ENCODE measurements around the gene ZNF521. TPM values are rescaled to one million over a fixed set of nuclear protein-coding genes. Genes with fewer than 3 reads are reported as not detected.

The ZNF521 gene
- total and polyA plus RNA-seq, 10 of the 15 experiments (the other 5 are each of a cell fraction or from before 2014, with no cell fraction given): 0.02 to 0.05 (median 0.04) TPM; not detected in 6

GRCh38 chr18:25295624-25296138, 56.3 kb downstream of the ZNF521 start (continued):
- TF ChIP-seq, protein P1, sequence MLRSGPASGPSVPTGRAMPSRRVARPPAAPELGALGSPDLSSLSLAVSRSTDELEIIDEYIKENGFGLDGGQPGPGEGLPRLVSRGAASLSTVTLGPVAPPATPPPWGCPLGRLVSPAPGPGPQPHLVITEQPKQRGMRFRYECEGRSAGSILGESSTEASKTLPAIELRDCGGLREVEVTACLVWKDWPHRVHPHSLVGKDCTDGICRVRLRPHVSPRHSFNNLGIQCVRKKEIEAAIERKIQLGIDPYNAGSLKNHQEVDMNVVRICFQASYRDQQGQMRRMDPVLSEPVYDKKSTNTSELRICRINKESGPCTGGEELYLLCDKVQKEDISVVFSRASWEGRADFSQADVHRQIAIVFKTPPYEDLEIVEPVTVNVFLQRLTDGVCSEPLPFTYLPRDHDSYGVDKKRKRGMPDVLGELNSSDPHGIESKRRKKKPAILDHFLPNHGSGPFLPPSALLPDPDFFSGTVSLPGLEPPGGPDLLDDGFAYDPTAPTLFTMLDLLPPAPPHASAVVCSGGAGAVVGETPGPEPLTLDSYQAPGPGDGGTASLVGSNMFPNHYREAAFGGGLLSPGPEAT (IDR thresholded peaks at IDR 0.05; ENCODE audit: low read depth): no peak
- TF ChIP-seq, protein P2, sequence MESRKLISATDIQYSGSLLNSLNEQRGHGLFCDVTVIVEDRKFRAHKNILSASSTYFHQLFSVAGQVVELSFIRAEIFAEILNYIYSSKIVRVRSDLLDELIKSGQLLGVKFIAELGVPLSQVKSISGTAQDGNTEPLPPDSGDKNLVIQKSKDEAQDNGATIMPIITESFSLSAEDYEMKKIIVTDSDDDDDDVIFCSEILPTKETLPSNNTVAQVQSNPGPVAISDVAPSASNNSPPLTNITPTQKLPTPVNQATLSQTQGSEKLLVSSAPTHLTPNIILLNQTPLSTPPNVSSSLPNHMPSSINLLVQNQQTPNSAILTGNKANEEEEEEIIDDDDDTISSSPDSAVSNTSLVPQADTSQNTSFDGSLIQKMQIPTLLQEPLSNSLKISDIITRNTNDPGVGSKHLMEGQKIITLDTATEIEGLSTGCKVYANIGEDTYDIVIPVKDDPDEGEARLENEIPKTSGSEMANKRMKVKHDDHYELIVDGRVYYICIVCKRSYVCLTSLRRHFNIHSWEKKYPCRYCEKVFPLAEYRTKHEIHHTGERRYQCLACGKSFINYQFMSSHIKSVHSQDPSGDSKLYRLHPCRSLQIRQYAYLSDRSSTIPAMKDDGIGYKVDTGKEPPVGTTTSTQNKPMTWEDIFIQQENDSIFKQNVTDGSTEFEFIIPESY (IDR thresholded peaks at IDR 0.05): no peak
- TF ChIP-seq RELA (IDR thresholded peaks at IDR 0.05; ENCODE audit: borderline replicate concordance, partially characterized antibody): no peak

- ChIA-PET RAD21 (ENCODE audit: unreplicated experiment) (no interaction called here), CTCF (no interaction called here), POLR2A (interaction anchor here (0.7 kb wide), 1 partner anchor 29 kb away, joined by 7 read pairs; no protein-coding TSS in a partner anchor), SMC1A (ENCODE audit: uncharacterized antibody, unreplicated experiment) (no interaction called here)
- Histone ChIP-seq H3K4me2 (ENCODE audit: control insufficient read depth, insufficient read depth) (no peak overlapping the region), H3K79me2 (ENCODE audit: control insufficient read depth, insufficient read depth, low read length) (no peaks in the 10 kb centered on the region), H3K4me3 (no peak overlapping the region), H3K4me1 (ENCODE audit: control insufficient read depth, insufficient read depth, low read length) (no peaks in the 10 kb centered on the region), H3K27ac (ENCODE audit: control insufficient read depth, insufficient read depth) (no peak overlapping the region), H3K27me3 (replicated peaks in 1 of 2; ENCODE audit: control insufficient read depth in 2 of 2, insufficient read depth in 2 of 2, low read length in 1 of 2) (no peaks in the 10 kb centered on the region; a peak in 1 of 4 replicates), H3K36me3 (ENCODE audit: control insufficient read depth in 2 of 2, insufficient read depth in 2 of 2, low read length in 1 of 2) (no peaks in the 10 kb centered on the region), H3K9ac (ENCODE audit: control insufficient read depth, insufficient read depth, low read length) (no peak overlapping the region), H2AFZ (ENCODE audit: control insufficient read depth, low read depth, low read length) (no peak overlapping the region), H4K20me1 (ENCODE audit: control insufficient read depth, insufficient read depth) (no peaks in the 10 kb centered on the region), H3K9me3 (replicated peaks; ENCODE audit: control insufficient read depth, insufficient read depth, low read length) (no peaks in the 10 kb centered on the region)
- ATAC-seq (no peak), FAIRE-seq (no peak), DNase-seq (ENCODE audit: low read depth, low spot score) (no peak)
- intact Hi-C loops (cut with micrococcal nuclease; ENCODE audit: unreplicated experiment): no loop called here
- no TSS peak for BruUV-seq (replicated peaks)
- WGBS (ENCODE audit: insufficient coverage, insufficient replicate concordance, low lambda C conversion rate, missing lambda C conversion rate): 17% methylated on average over 3 of the region's 3 CpGs
- in situ Hi-C loops (cut with MboI): no loop called here
- TF ChIP-seq STAT3 (IDR thresholded peaks at IDR 0.05; ENCODE audit: low read depth, low read length): no peak
- no peak for TF ChIP-seq ZNF384 (IDR thresholded peaks at IDR 0.05; ENCODE audit: borderline replicate concordance, low read depth, low read length)
- TF ChIP-seq BMI1 (IDR thresholded peaks at IDR 0.05; ENCODE audit: borderline replicate concordance): no peak
- TF ChIP-seq TCF7 (IDR thresholded peaks at IDR 0.05; ENCODE audit: borderline replicate concordance): no peak
- TF ChIP-seq, protein P3, sequence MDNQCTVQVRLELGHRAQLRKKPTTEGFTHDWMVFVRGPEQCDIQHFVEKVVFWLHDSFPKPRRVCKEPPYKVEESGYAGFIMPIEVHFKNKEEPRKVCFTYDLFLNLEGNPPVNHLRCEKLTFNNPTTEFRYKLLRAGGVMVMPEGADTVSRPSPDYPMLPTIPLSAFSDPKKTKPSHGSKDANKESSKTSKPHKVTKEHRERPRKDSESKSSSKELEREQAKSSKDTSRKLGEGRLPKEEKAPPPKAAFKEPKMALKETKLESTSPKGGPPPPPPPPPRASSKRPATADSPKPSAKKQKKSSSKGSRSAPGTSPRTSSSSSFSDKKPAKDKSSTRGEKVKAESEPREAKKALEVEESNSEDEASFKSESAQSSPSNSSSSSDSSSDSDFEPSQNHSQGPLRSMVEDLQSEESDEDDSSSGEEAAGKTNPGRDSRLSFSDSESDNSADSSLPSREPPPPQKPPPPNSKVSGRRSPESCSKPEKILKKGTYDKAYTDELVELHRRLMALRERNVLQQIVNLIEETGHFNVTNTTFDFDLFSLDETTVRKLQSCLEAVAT (IDR thresholded peaks at IDR 0.05): no peak
- TF ChIP-seq EZH2 (IDR thresholded peaks at IDR 0.05; ENCODE audit: borderline replicate concordance, control insufficient read depth, low read depth, low read length): no peak
Measured at GRCh38 chr18:25291150-25291549, 60.8 kb downstream of the ZNF521 start.
